ENCODE measurements around the gene SNX3.

SNX3 gene

DNA sequence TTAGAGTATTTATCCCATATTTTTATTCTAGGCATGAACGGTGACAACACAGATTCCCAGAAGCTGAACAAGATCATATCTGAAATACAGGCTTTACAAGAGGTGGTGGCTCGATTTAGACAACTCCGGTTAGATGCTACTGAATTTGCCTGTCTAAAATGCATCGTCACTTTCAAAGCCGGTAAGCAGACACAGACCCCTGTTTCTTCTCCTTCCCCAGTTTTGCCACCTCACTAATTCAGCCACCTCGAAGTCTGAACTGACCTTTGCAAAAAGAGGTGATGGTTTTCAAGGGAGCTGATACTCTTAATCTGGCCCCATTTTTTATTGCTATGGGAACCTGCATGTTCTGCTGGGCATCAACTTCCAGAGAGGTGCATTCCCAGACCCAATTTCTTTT lies 80.1 kb downstream of the SNX3 start:
- TF ChIP-seq, protein P1, sequence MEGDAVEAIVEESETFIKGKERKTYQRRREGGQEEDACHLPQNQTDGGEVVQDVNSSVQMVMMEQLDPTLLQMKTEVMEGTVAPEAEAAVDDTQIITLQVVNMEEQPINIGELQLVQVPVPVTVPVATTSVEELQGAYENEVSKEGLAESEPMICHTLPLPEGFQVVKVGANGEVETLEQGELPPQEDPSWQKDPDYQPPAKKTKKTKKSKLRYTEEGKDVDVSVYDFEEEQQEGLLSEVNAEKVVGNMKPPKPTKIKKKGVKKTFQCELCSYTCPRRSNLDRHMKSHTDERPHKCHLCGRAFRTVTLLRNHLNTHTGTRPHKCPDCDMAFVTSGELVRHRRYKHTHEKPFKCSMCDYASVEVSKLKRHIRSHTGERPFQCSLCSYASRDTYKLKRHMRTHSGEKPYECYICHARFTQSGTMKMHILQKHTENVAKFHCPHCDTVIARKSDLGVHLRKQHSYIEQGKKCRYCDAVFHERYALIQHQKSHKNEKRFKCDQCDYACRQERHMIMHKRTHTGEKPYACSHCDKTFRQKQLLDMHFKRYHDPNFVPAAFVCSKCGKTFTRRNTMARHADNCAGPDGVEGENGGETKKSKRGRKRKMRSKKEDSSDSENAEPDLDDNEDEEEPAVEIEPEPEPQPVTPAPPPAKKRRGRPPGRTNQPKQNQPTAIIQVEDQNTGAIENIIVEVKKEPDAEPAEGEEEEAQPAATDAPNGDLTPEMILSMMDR (IDR thresholded peaks at IDR 0.05; ENCODE audit: insufficient read depth, low read length, missing control alignments) = no peak
- ChIA-PET CTCF (no interaction called here), POLR2A (no interaction called here)
- no peak for DNase-seq (ENCODE audit: low read depth, low spot score)
- H3K4me3 ChIP-seq (ENCODE audit: low read depth, low read length) = no peak overlapping the region

DNA sequence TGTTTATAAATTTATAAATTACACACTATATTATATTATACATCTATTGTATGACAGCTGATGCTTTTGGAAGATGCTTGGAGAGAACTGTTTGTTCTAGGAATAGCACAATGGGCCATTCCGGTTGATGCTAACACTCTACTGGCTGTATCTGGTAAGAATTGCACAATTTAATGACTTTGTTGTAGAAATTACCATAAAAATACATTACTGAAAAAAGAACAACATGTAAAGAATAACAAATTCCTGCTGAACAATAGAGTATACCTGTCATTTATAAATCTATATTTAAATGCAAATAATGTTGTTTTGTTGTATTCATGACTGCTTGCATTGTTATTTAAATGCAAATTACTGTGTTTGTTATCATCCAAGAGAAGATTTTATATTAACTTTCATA lies 80.6 kb downstream of the SNX3 start:
- ChIA-PET CTCF (no interaction called here), POLR2A (no interaction called here)
- no peak overlapping the region for H3K4me3 ChIP-seq (ENCODE audit: low read depth, low read length)
- TF ChIP-seq, protein P1 (IDR thresholded peaks at IDR 0.05; ENCODE audit: insufficient read depth, low read length, missing control alignments) = no peak
- DNase-seq (ENCODE audit: low read depth, low spot score) = no peak

DNA sequence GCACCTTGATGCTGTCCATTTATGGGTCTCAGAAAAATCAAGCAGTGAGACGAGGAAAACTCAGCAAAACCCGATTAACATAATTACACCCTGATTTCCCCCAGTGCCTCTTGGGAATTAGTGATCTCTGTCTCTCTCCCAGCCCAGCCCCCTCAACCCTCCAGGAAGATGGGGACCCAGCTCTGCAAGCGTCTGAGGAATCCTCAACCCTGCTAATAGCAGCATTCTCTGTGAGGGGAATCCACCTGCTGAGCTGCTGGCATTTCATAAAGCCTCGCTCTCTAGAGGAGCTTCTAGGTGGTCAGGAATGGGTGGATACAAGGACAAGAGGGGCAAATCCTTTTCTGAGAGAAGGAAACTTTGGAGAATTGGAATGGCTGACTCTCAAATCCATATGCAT lies 81.1 kb downstream of the SNX3 start:
- TF ChIP-seq, protein P1 (IDR thresholded peaks at IDR 0.05; ENCODE audit: insufficient read depth, low read length, missing control alignments) = no peak
- POLR2A ChIA-PET = no interaction called here
- DNase-seq (ENCODE audit: low read depth, low spot score) = no peak
- no peak overlapping the region for H3K4me3 ChIP-seq (ENCODE audit: low read depth, low read length)
- CTCF ChIA-PET = no interaction called here

DNA sequence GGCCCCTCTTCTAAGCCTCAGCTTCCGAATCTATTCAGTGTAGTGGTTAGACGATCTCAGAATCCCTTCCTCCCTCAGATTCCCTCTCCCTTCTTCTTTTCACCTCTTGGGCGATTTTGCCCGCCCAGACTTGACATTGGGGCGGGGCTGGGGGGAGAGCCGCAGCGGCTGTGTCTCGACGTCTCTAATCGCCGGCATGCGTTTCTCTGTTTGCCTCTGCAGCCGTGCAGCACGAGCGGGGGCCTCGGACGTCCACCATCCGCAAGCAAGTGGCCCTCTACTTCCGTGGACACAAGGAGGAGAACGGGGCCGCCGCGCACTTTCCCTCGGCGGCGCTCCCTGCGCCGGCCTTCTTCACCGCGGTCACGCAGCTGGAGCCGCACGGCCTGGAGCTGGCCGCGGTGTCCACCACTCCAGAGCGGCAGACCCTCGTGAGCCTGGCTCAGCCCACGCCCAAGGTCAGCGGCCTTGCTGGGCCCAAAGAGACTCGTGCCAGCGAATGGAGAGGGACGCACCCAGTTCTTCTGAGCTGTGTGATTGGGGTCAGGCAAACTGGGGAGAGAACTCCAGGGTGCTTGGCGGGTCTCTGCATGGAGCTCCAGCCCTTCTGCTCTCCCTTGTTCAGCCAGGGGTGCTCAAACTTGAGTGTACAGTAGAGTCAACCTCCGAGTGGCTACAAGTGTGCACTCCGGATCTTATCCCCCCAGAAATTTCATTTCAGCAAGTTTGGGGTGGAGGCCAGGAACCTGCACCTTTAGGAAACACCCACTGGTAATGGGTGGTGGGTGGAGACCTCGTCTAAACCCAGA lies 84.4 kb downstream of the SNX3 start:
- no peak for DNase-seq (ENCODE audit: low read depth, low spot score)
- POLR2A ChIA-PET = no interaction called here
- TF ChIP-seq, protein P1 (IDR thresholded peaks at IDR 0.05; ENCODE audit: insufficient read depth, low read length, missing control alignments) = no peak
- CTCF ChIA-PET = no interaction called here
- no peak overlapping the region for H3K4me3 ChIP-seq (ENCODE audit: low read depth, low read length)

DNA sequence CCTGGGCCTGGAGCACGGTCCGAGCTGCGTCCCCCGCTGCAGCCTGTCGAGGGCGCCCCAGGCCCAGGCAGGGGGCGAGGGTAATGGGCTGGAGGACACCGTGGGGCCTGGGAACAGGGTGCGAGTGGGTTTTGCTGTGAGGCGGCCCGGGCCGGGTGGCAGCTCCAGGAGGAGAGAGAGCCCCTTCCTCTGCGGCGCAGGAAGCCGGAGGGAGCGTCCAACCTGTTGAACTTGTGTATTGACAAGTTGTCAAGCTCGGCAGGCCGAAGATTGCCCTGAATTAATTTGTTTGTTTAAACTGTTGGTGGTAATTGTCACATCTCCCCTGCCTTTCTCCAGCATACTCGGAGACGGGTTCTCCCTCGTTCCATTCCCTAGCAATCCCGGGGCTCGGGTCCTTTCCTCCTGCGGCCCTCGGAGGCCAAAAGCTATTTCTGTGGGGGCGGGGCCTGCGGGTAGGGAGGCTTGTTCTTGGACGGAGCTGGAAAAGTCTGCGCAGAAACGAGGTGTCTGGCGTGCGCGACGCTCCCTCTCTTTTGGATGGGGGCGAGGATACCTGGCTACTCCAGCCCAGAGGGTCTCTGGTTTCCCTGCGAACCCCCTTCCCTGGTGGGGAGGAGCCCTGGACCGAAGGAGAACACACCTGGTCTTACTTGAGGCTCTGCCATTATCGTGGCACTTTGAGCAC lies 85.1 kb downstream of the SNX3 start:
- TF ChIP-seq, protein P1 (IDR thresholded peaks at IDR 0.05; ENCODE audit: insufficient read depth, low read length, missing control alignments) = no peak
- no peak for DNase-seq (ENCODE audit: low read depth, low spot score)
- no peak overlapping the region for H3K4me3 ChIP-seq (ENCODE audit: low read depth, low read length)
- ChIA-PET POLR2A (no interaction called here), CTCF (no interaction called here)

DNA sequence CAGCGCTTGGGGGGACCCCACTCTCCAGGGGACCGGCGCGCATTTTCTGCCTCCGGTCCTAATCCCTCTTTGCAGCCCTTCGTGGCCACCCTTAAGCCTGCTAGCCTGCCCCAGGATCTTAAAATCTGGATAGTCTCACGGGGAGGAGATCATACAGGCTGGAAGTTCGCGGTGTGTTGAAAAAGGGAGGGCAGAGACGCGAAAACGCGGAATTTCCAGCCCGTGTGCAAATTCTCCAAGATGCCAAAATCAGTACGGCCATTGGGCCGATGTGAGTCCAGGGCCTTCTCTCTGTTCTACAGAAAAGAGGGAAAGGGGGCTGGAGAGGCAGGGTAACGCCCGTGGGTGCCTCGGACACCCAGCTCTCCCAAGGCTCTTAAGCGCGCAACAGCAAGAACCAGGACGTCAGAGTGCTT lies 85.7 kb downstream of the SNX3 start:
- TF ChIP-seq, protein P1 (IDR thresholded peaks at IDR 0.05; ENCODE audit: insufficient read depth, low read length, missing control alignments) = no peak
- ChIA-PET CTCF (no interaction called here), POLR2A (no interaction called here)
- no peak for DNase-seq (ENCODE audit: low read depth, low spot score)
- H3K4me3 ChIP-seq (ENCODE audit: low read depth, low read length) = no peak overlapping the region

All from AG04449 (cell line).